ENCODE results near the gene RPAP3.

RPAP3 gene

DNA sequence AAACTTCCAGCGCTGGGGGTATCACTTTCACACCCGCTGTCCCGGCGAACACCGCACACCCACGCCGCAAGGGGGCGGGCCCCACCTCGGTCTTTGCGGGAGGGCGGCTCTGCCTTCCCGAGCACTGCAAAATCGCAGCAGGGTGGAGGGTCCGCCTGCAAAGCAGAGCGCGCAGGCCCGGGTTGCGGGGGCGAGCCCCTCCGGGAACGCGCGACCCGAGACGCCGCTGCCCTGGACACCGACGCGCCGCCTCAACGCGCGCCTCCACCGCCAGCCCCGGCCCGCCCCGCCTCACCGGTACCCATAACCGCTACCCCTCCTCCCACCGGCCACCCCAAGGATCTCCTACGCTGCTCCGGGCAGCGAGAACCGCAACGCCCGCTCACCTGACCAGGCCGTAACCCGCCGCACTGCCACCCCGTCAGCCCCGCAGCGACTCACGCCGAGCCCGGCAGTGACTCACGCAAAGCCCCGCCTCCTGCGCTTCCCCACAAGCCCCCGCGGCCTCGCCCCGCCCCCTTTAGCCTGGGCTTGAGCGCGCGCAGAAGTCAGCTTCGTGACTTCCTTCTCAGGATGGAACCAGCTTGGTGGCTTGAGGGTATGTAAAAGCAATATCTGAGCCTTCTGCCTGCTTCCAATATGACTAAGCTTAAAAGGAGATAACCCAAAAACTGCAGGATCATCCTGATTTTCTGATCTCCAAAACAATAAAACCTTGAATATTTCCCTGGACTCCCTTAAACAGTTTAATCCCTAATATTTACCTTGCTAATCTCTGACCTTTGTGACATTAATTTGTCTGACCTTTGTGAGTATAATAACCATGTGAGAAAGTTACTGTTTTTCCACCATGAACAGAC is at the start of gene RPAP3:
Gene RPAP3 (minus strand): TSS at position 465 of the 860 bp plus-strand sequence. CDS start 3,190 bp downstream, outside the sequence.
- ATAC-seq (replicated peaks; ENCODE audit: extremely low read depth, poor library complexity, severe bottlenecking) (peak; percentile 92), DNase-seq (ENCODE audit: low spot score in 2 of 2) (peak; percentile 92 to 94)
- Mint-ChIP-seq H3K36me3 (ENCODE audit: insufficient read depth) (peaks cover 16% of the 10 kb centered on the region), H3K4me3 (peak within 1 kb of the TSS; percentile 95), H3K27ac (ENCODE audit: low read depth) (peak within 1 kb of the TSS; percentile 90), H3K9me3 (no peaks in the 10 kb centered on the region), H3K4me1 (peaks cover 55% of the 10 kb centered on the region), H3K27me3 (no peaks in the 10 kb centered on the region)

- H3K27ac Mint-ChIP-seq (ENCODE audit: low read depth), result no peak overlapping the region
- peaks cover 2% of the 10 kb centered on the region for H3K36me3 Mint-ChIP-seq (ENCODE audit: insufficient read depth)
- peak; percentile 37 for ATAC-seq (replicated peaks; ENCODE audit: extremely low read depth, poor library complexity, severe bottlenecking)
- H3K4me3 Mint-ChIP-seq, result no peak overlapping the region
- H3K27me3 Mint-ChIP-seq, result no peaks in the 10 kb centered on the region
- no peak for DNase-seq (ENCODE audit: low spot score in 2 of 2)
- peaks cover 24% of the 10 kb centered on the region for H3K4me1 Mint-ChIP-seq
- H3K9me3 Mint-ChIP-seq, result no peaks in the 10 kb centered on the region
Measured at GRCh38 chr12:47754881-47755280, 49.1 kb upstream of the RPAP3 start.

- Mint-ChIP-seq H3K4me3 (no peak overlapping the region), H3K27ac (ENCODE audit: low read depth) (no peak overlapping the region), H3K4me1 (peaks cover 24% of the 10 kb centered on the region), H3K36me3 (ENCODE audit: insufficient read depth) (peaks cover under 1% of the 10 kb centered on the region), H3K9me3 (no peaks in the 10 kb centered on the region), H3K27me3 (no peaks in the 10 kb centered on the region)
- no peak for ATAC-seq (replicated peaks; ENCODE audit: extremely low read depth, poor library complexity, severe bottlenecking)
- no peak for DNase-seq (ENCODE audit: low spot score in 2 of 2)
Measured at GRCh38 chr12:47754126-47754525, 48.3 kb upstream of the RPAP3 start.

DNA sequence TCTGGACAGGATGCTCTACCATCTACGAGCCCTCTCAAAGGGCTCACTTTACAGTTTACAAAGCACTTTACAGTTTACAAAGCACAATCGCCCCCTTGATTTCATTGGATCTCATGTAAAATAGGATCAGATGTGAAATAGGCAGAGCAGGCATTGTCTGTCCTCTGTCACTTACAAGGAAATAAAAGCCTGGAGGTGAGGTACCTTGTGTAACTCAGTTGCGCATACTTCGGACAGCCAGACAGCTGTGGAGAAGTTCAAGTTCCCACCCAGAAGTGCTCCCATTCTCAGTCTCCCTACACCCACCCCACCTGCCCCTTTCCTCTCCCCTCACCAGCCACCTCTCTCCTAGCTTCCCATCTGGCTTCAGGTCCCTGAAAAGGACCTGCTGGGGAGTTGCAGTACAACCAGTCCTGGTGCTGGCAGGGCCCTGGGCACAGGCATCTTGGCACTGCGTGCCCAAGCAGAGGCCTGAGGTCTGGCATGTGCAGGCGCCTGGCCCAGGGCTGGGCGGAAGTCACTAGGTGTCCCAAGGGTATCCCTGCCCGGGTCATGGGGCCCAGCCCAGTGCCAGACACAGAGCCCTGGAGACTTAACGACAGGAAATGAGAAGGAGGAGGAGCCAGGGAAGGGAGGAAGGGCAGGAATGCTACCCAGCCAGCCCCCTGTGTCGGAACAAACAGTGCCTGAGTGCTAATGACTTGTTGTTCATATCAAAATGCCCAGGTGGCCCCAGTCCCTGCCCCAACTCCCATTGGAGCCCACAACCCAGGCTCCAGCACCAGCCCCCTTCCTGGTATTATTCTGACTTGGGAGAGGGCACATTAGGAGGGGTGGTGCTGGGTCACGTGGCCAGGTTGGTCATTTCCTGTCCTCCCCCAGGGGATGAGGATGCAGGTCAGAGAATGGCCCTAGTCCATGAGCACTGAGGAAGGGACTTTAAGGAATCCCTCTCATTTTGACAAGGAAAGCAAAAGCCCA is 47.5 kb upstream of the RPAP3 start:
- no peak for ATAC-seq (replicated peaks; ENCODE audit: extremely low read depth, poor library complexity, severe bottlenecking)
- Mint-ChIP-seq H3K4me3 (no peak overlapping the region), H3K9me3 (no peaks in the 10 kb centered on the region), H3K36me3 (ENCODE audit: insufficient read depth) (no peaks in the 10 kb centered on the region), H3K4me1 (peaks cover 24% of the 10 kb centered on the region), H3K27me3 (no peaks in the 10 kb centered on the region), H3K27ac (ENCODE audit: low read depth) (no peak overlapping the region)
- DNase-seq (ENCODE audit: low spot score in 2 of 2), result no peak

DNA sequence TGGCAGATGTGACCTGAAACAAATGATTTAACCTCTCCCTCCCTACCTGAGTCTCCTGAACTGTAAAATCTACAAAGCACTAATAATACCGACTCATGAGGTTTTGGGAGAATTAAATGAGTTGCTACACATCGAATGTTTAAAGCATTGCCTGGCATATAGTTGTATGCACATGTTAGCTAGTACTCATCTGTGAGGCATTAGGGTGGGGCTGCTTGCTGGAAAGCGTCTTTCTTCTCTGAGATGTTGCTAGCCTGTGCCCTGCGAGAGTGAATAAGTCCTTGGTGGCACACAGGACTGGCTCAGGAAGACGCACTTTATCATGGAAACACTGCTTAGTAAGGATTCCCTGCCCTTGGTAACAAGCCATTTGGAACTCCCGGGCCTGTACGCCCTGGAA is 46.7 kb upstream of the RPAP3 start:
- H3K9me3 Mint-ChIP-seq, result no peaks in the 10 kb centered on the region
- peaks cover 22% of the 10 kb centered on the region for H3K4me1 Mint-ChIP-seq
- no peak overlapping the region for H3K4me3 Mint-ChIP-seq
- no peaks in the 10 kb centered on the region for H3K27me3 Mint-ChIP-seq
- DNase-seq (ENCODE audit: low spot score in 2 of 2) (no peak), ATAC-seq (replicated peaks; ENCODE audit: extremely low read depth, poor library complexity, severe bottlenecking) (no peak)
- H3K27ac Mint-ChIP-seq (ENCODE audit: low read depth), result no peak overlapping the region
- no peaks in the 10 kb centered on the region for H3K36me3 Mint-ChIP-seq (ENCODE audit: insufficient read depth)

- ATAC-seq (replicated peaks; ENCODE audit: extremely low read depth, poor library complexity, severe bottlenecking) (no peak), DNase-seq (ENCODE audit: low spot score in 2 of 2) (no peak)
- peaks cover 18% of the 10 kb centered on the region for H3K4me1 Mint-ChIP-seq
- H3K4me3 Mint-ChIP-seq, result no peak overlapping the region
- H3K9me3 Mint-ChIP-seq, result no peaks in the 10 kb centered on the region
- H3K27ac Mint-ChIP-seq (ENCODE audit: low read depth), result no peak overlapping the region
- no peaks in the 10 kb centered on the region for H3K36me3 Mint-ChIP-seq (ENCODE audit: insufficient read depth)
- H3K27me3 Mint-ChIP-seq, result no peaks in the 10 kb centered on the region
Measured at GRCh38 chr12:47752121-47752520, 46.3 kb upstream of the RPAP3 start.

DNA sequence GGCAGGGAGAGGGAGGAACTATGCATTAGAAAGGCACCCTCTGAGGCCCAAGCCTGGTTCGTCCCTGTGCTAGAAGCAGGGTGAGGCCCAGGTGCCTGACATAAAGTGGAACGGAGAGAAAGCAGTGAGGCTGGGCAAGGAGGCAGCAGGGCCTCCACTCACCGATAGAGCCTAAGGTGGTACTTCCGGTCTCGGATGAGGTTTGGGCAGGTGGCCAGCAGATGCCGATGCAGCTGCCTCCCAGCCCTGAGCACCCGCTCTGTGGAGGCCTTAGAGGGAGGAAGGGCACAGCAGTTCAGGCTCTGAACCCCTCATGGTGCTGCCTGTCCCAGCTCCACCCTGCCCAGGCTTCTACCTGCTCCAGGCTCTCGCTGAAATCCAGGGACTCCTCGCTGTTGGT is 45.7 kb upstream of the RPAP3 start:
- H3K4me3 Mint-ChIP-seq, result no peak overlapping the region
- H3K27ac Mint-ChIP-seq (ENCODE audit: low read depth), result no peak overlapping the region
- DNase-seq (ENCODE audit: low spot score in 2 of 2), result no peak
- H3K9me3 Mint-ChIP-seq, result no peaks in the 10 kb centered on the region
- H3K27me3 Mint-ChIP-seq, result peaks cover 4% of the 10 kb centered on the region
- no peaks in the 10 kb centered on the region for H3K36me3 Mint-ChIP-seq (ENCODE audit: insufficient read depth)
- H3K4me1 Mint-ChIP-seq, result peaks cover 18% of the 10 kb centered on the region
- ATAC-seq (replicated peaks; ENCODE audit: extremely low read depth, poor library complexity, severe bottlenecking), result no peak

DNA sequence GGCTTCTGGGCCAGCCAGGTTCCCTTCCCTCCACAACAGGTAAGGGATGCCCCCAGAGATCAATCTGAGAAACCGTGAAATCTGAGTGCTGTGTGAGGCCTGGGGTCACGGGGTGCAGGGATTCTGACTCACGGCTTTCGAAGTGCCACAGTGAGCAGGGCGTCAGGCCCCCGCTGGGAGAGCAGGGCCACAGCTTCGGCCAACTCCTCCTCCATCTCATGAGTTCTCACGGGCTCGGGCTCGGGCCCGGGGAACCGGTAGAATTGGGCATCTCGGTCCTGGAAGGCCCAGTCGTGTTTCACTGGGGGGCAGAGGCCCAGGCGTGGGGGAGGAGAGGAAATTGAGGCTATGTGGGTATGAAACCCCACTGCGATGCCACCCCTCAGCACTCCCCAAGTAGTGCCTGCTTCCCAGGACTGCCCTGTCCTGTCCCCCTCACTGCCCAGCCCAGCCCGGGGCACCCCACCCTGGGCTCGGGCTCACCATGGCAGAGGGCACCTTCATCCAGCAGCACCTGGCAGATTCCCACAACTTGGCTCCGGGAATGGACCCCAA is 45.2 kb upstream of the RPAP3 start:
- Mint-ChIP-seq H3K4me3 (no peak overlapping the region), H3K36me3 (ENCODE audit: insufficient read depth) (no peaks in the 10 kb centered on the region), H3K27ac (ENCODE audit: low read depth) (no peak overlapping the region), H3K9me3 (no peaks in the 10 kb centered on the region), H3K27me3 (peaks cover 9% of the 10 kb centered on the region), H3K4me1 (peaks cover 14% of the 10 kb centered on the region)
- DNase-seq (ENCODE audit: low spot score in 2 of 2), result no peak
- no peak for ATAC-seq (replicated peaks; ENCODE audit: extremely low read depth, poor library complexity, severe bottlenecking)

DNA sequence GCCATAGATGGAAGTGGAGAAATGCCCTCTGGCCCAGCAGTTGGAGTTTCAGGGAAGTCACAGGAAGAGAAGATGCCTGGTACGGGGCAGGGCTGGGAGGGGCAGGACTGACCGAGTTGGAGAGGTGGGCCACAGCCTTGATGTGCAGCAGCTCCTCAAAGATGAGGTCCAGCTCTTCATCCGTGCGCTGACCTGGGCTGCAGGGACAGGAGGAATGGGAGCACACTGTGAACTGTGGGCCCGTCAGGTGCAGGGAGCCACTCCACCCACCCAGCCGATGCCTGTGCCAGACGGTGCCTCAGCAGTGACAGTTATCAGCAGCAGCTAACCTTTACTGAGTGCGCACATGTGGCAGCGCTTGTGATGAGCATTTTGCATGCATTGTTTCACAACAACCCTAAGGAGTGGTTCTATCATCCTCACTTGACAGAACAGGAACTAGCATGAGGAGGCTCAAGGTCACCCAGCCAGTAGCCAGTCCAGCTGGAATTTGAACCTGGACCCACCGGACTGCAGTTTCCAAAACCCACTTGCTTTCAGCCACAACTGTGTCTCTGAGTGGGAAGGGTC is 44.5 kb upstream of the RPAP3 start:
- no peak overlapping the region for H3K4me3 Mint-ChIP-seq
- H3K27me3 Mint-ChIP-seq, result peaks cover 16% of the 10 kb centered on the region
- DNase-seq (ENCODE audit: low spot score in 2 of 2), result no peak
- no peaks in the 10 kb centered on the region for H3K36me3 Mint-ChIP-seq (ENCODE audit: insufficient read depth)
- H3K27ac Mint-ChIP-seq (ENCODE audit: low read depth), result no peak overlapping the region
- ATAC-seq (replicated peaks; ENCODE audit: extremely low read depth, poor library complexity, severe bottlenecking), result no peak
- H3K4me1 Mint-ChIP-seq, result peaks cover 7% of the 10 kb centered on the region
- H3K9me3 Mint-ChIP-seq, result no peaks in the 10 kb centered on the region

DNA sequence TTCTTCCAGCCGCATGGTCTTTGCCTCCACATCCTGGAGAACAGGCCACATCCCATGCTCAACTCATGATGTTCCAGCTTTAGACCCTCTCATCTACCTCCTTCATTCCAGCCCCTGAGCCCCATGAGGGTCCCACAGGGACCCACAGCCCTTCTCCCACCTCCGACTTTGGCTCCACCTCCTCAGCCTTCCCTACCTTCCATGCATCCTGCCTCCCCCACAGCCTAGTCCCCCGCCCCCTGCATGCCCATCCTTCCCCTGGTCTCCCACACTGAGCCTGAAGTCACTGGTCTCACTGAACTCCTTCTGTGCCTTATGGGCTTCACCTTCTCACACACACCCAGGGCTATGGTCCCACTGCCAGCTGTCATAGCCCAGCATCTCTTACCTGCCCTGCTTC is 43.1 kb upstream of the RPAP3 start:
- peaks cover 30% of the 10 kb centered on the region for H3K27me3 Mint-ChIP-seq
- no peak overlapping the region for H3K4me3 Mint-ChIP-seq
- DNase-seq (ENCODE audit: low spot score in 2 of 2) (no peak), ATAC-seq (replicated peaks; ENCODE audit: extremely low read depth, poor library complexity, severe bottlenecking) (no peak)
- H3K4me1 Mint-ChIP-seq, result peaks cover 5% of the 10 kb centered on the region
- H3K9me3 Mint-ChIP-seq, result no peaks in the 10 kb centered on the region
- no peak overlapping the region for H3K27ac Mint-ChIP-seq (ENCODE audit: low read depth)
- peaks cover 2% of the 10 kb centered on the region for H3K36me3 Mint-ChIP-seq (ENCODE audit: insufficient read depth)

GRCh38 chr12:47748507-47748828 is 42.6 kb upstream of the RPAP3 start:
- peaks cover 35% of the 10 kb centered on the region for H3K27me3 Mint-ChIP-seq
- peaks cover 2% of the 10 kb centered on the region for H3K36me3 Mint-ChIP-seq (ENCODE audit: insufficient read depth)
- DNase-seq (ENCODE audit: low spot score in 2 of 2), result no peak
- no peak for ATAC-seq (replicated peaks; ENCODE audit: extremely low read depth, poor library complexity, severe bottlenecking)
- H3K9me3 Mint-ChIP-seq, result no peaks in the 10 kb centered on the region
- H3K4me1 Mint-ChIP-seq, result peaks cover 9% of the 10 kb centered on the region
- H3K4me3 Mint-ChIP-seq, result no peak overlapping the region
- no peak overlapping the region for H3K27ac Mint-ChIP-seq (ENCODE audit: low read depth)
